NCI-H2227 (cell line): ENCODE measurements around the gene IL1RAPL1.
A peak's percentile ranks its signal among the peaks of the same experiment; 100 is the strongest.
"Not testable (repeated sequence)": the region's sequence is repeated elsewhere in the genome, so short reads cannot be mapped to it uniquely, and the experiment has no call there.

Source experiments
- DNase-seq: peaks from one replicate; lab custom pipeline; 2025; ENCODE audit not compliant: unreplicated experiment; lab: John Stamatoyannopoulos, UW

IL1RAPL1 gene

GRCh38 chrX:28766561-28766960 lies 179.3 kb downstream of the IL1RAPL1 start:
- DNase-seq, result not testable (repeated sequence)

GRCh38 chrX:28773807-28774206 lies 186.6 kb downstream of the IL1RAPL1 start:
- no peak for DNase-seq

- no peak for DNase-seq
Measured at GRCh38 chrX:28787206-28787605, 200.0 kb downstream of the IL1RAPL1 start.

- not testable (repeated sequence) for DNase-seq
Measured at GRCh38 chrX:28800671-28801070, 213.4 kb downstream of the IL1RAPL1 start.

- no peak for DNase-seq
Measured at GRCh38 chrX:28802625-28803024, 215.4 kb downstream of the IL1RAPL1 start.

- no peak for DNase-seq
Measured at GRCh38 chrX:28835991-28836390, 248.7 kb downstream of the IL1RAPL1 start.

GRCh38 chrX:28843817-28844216 lies 256.6 kb downstream of the IL1RAPL1 start:
- DNase-seq, result no peak

- DNase-seq, result no peak
Measured at GRCh38 chrX:28847423-28847822, 260.2 kb downstream of the IL1RAPL1 start.

GRCh38 chrX:28848707-28849106 lies 261.5 kb downstream of the IL1RAPL1 start:
- DNase-seq, result no peak

GRCh38 chrX:28850955-28851354 lies 263.7 kb downstream of the IL1RAPL1 start:
- DNase-seq, result peak; percentile 26

GRCh38 chrX:28851871-28852270 lies 264.6 kb downstream of the IL1RAPL1 start:
- DNase-seq, result no peak

- DNase-seq, result no peak
Measured at GRCh38 chrX:28854637-28855036, 267.4 kb downstream of the IL1RAPL1 start.

- no peak for DNase-seq
Measured at GRCh38 chrX:28876408-28876807, 289.2 kb downstream of the IL1RAPL1 start.

GRCh38 chrX:28876901-28877300 lies 289.7 kb downstream of the IL1RAPL1 start:
- no peak for DNase-seq

GRCh38 chrX:28880136-28880535 lies 292.9 kb downstream of the IL1RAPL1 start:
- DNase-seq, result no peak

GRCh38 chrX:28884823-28885222 lies 297.6 kb downstream of the IL1RAPL1 start:
- DNase-seq, result no peak

GRCh38 chrX:28888416-28888815 lies 301.2 kb downstream of the IL1RAPL1 start:
- no peak for DNase-seq

- DNase-seq, result no peak
Measured at GRCh38 chrX:28889591-28890090, 302.4 kb downstream of the IL1RAPL1 start.

- DNase-seq, result no peak
Measured at GRCh38 chrX:28901637-28902036, 314.4 kb downstream of the IL1RAPL1 start.

- DNase-seq, result no peak
Measured at GRCh38 chrX:28910487-28910886, 323.2 kb downstream of the IL1RAPL1 start.

- DNase-seq, result peak; percentile 75
Measured at GRCh38 chrX:28920153-28920943, 333.1 kb downstream of the IL1RAPL1 start.

GRCh38 chrX:28922106-28922505 lies 334.9 kb downstream of the IL1RAPL1 start:
- no peak for DNase-seq

GRCh38 chrX:28946846-28947245 lies 359.6 kb downstream of the IL1RAPL1 start:
- DNase-seq, result no peak
